Skeletal muscle satellite cell (primary cell): Measurements from ENCODE around the gene EDN3.

Experiments
- H3K27me3 ChIP-seq: 2 replicates; pipeline ENCODE4 v1.7.0; 2013; ENCODE audit warnings: low read length; ENCODE audit not compliant: control insufficient read depth, insufficient read depth
- H3K36me3 ChIP-seq: 2 replicates; pipeline ENCODE4 v1.7.0; 2013; ENCODE audit warnings: mild to moderate bottlenecking, control low read depth, low read length; ENCODE audit not compliant: insufficient read depth
- H3K4me1 ChIP-seq: 2 replicates; pipeline ENCODE4 v1.7.0; 2013; ENCODE audit warnings: low read length; ENCODE audit not compliant: control insufficient read depth, insufficient read depth
- H3K4me2 ChIP-seq: 2 replicates; pipeline ENCODE4 v1.7.0; 2013; ENCODE audit warnings: mild to moderate bottlenecking, low read length
- H3K4me3 ChIP-seq: 2 replicates; pipeline ENCODE4 v1.7.0; 2013; ENCODE audit warnings: low read length
- H3K9ac ChIP-seq: 2 replicates; pipeline ENCODE4 v1.7.0; 2013; ENCODE audit warnings: mild to moderate bottlenecking, low read depth, low read length, moderate library complexity
- H3K9me3 ChIP-seq: replicated peaks from 2 replicates; pipeline ENCODE4 v1.7.0; 2013; ENCODE audit warnings: mild to moderate bottlenecking, control low read depth, low read length

The EDN3 gene

DNA sequence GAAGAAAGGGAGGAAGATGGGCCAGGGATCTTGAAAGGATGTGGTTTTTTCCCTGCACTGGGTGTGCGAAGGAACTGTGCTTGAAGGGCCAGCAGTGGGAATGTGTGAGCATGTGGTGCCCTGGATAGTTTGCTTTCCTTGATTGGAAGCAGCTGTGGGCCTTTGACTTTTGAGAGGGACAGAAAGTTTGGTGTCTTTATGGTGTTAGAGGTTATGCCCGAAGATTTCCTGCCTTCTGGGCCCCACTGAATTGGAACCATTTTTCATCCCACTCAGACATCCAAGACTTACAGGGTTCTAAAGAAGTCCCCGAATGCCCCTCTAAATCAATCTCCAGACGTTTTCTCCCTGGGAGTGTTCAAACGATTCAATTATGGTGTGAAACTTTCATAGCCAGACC lies 23.5 kb upstream of the EDN3 start:
- no peak overlapping the region for H3K4me2 ChIP-seq
- H3K9ac ChIP-seq, result no peak overlapping the region
- H3K27me3 ChIP-seq, result no peaks in the 10 kb centered on the region
- H3K4me3 ChIP-seq, result no peak overlapping the region
- no peaks in the 10 kb centered on the region for H3K4me1 ChIP-seq
- H3K9me3 ChIP-seq, result no peaks in the 10 kb centered on the region
- no peaks in the 10 kb centered on the region for H3K36me3 ChIP-seq

DNA sequence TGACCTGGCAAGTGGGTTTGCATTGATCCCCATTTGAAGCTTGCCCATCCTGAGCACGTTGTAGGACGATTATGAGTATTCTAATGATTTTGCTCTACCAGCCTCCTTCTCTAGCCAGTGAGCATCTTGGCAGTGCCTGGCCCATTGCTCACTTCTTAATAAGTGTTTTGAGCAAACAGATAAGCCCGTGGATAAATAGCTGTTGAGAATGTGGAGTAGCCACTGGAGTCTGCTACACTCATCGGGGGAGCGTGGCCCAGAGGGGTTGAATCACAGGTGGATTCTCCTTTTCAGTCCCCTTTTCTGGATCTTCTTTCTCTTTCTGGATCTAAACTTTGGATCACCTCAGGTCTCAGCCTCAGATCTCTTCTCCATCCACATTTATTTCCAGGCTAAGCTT lies 15.9 kb upstream of the EDN3 start:
- no peaks in the 10 kb centered on the region for H3K9me3 ChIP-seq
- H3K9ac ChIP-seq, result no peak overlapping the region
- H3K36me3 ChIP-seq, result no peaks in the 10 kb centered on the region
- H3K27me3 ChIP-seq, result no peaks in the 10 kb centered on the region
- no peak overlapping the region for H3K4me2 ChIP-seq
- no peak overlapping the region for H3K4me3 ChIP-seq
- H3K4me1 ChIP-seq, result no peaks in the 10 kb centered on the region

GRCh38 chr20:59289994-59290393 lies 10.4 kb upstream of the EDN3 start:
- H3K4me1 ChIP-seq, result no peaks in the 10 kb centered on the region
- H3K4me3 ChIP-seq, result no peak overlapping the region
- no peak overlapping the region for H3K9ac ChIP-seq
- H3K36me3 ChIP-seq, result no peaks in the 10 kb centered on the region
- no peaks in the 10 kb centered on the region for H3K9me3 ChIP-seq
- no peak overlapping the region for H3K4me2 ChIP-seq
- H3K27me3 ChIP-seq, result no peaks in the 10 kb centered on the region

GRCh38 chr20:59291740-59292383 lies 8.5 kb upstream of the EDN3 start:
- Histone ChIP-seq H3K4me1 (no peaks in the 10 kb centered on the region), H3K4me3 (no peak overlapping the region), H3K36me3 (no peaks in the 10 kb centered on the region), H3K9me3 (no peaks in the 10 kb centered on the region), H3K4me2 (no peak overlapping the region), H3K9ac (no peak overlapping the region), H3K27me3 (no peaks in the 10 kb centered on the region)

- Histone ChIP-seq H3K27me3 (no peaks in the 10 kb centered on the region), H3K4me1 (no peaks in the 10 kb centered on the region), H3K9ac (no peak overlapping the region), H3K9me3 (no peaks in the 10 kb centered on the region), H3K4me3 (no peak overlapping the region), H3K36me3 (no peaks in the 10 kb centered on the region), H3K4me2 (no peak overlapping the region)
Measured at GRCh38 chr20:59295531-59295930, 4.9 kb upstream of the EDN3 start.

- Histone ChIP-seq H3K36me3 (no peaks in the 10 kb centered on the region), H3K4me3 (no peak overlapping the region), H3K4me1 (no peaks in the 10 kb centered on the region), H3K9me3 (no peaks in the 10 kb centered on the region), H3K9ac (no peak overlapping the region), H3K4me2 (no peak overlapping the region), H3K27me3 (no peaks in the 10 kb centered on the region)
Measured at GRCh38 chr20:59297686-59298085, 2.7 kb upstream of the EDN3 start.

GRCh38 chr20:59299945-59300332 lies 472 bp upstream of the EDN3 start:
- Histone ChIP-seq H3K4me1 (no peaks in the 10 kb centered on the region), H3K4me3 (no peak overlapping the region), H3K4me2 (no peak overlapping the region), H3K36me3 (no peaks in the 10 kb centered on the region), H3K9ac (no peak overlapping the region), H3K27me3 (no peaks in the 10 kb centered on the region), H3K9me3 (no peaks in the 10 kb centered on the region)

- no peaks in the 10 kb centered on the region for H3K9me3 ChIP-seq
- H3K36me3 ChIP-seq, result no peaks in the 10 kb centered on the region
- no peaks in the 10 kb centered on the region for H3K4me1 ChIP-seq
- H3K4me2 ChIP-seq, result no peak overlapping the region
- H3K27me3 ChIP-seq, result no peaks in the 10 kb centered on the region
- H3K4me3 ChIP-seq, result no peak overlapping the region
- H3K9ac ChIP-seq, result no peak overlapping the region
Measured at GRCh38 chr20:59301343-59302007, 1.1 kb downstream of the EDN3 start.

DNA sequence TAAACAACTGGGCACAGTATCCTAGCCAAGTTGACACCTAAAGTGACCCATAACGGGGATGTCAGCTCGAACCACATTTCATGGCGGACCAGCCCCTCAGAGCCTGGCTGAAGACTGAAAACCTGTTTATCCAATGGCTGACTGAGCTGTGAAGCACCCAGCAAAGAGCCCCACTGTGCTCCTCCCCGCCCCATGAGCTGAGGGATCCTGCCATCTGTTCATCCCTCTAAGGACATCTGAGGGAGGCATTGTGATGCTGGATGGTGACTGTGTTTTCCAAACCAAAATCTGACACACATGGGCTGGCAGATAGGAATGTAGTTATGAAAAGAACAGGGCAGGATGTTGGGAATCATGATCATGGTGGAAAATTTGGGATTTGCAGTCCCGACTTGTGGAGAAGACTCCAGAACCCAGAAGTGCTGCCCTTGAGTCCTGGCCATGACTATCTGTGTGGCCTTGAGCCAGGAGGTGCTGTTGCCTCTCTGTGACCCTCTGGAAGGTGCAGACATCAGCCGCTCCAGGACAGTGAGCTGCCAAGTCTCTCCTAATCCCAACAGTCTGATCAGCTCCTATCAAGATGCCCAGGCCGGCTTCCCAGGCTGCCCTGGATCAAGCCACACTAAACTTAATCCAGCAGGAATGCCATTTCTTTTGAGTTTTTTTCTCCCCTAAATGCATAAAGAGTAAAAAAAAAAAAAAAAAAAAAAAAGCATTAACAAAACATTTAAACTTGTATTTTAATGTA lies 5.7 kb downstream of the EDN3 start:
- no peak overlapping the region for H3K9ac ChIP-seq
- no peak overlapping the region for H3K4me3 ChIP-seq
- H3K36me3 ChIP-seq, result no peaks in the 10 kb centered on the region
- H3K4me2 ChIP-seq, result no peak overlapping the region
- H3K4me1 ChIP-seq, result no peaks in the 10 kb centered on the region
- H3K9me3 ChIP-seq, result no peaks in the 10 kb centered on the region
- H3K27me3 ChIP-seq, result no peaks in the 10 kb centered on the region

GRCh38 chr20:59307270-59307669 lies 6.9 kb downstream of the EDN3 start:
- no peaks in the 10 kb centered on the region for H3K9me3 ChIP-seq

GRCh38 chr20:59308493-59309201 lies 8.2 kb downstream of the EDN3 start:
- H3K27me3 ChIP-seq, result no peaks in the 10 kb centered on the region
- H3K4me3 ChIP-seq, result no peak overlapping the region
- no peak overlapping the region for H3K4me2 ChIP-seq
- no peak overlapping the region for H3K9ac ChIP-seq
- H3K9me3 ChIP-seq, result no peaks in the 10 kb centered on the region
- no peaks in the 10 kb centered on the region for H3K4me1 ChIP-seq
- no peaks in the 10 kb centered on the region for H3K36me3 ChIP-seq

More at GRCh38 chr20:59307270-59307669, 6.9 kb downstream of the EDN3 start:
- Histone ChIP-seq H3K9ac (no peak overlapping the region), H3K4me2 (no peak overlapping the region), H3K4me3 (no peak overlapping the region), H3K4me1 (no peaks in the 10 kb centered on the region), H3K27me3 (no peaks in the 10 kb centered on the region), H3K36me3 (no peaks in the 10 kb centered on the region)
